NCI-H524 (cell line): ENCODE results near the gene GPR39.

Source experiments
- DNase-seq, 2 experiments: peaks; one replicate each; lab custom pipeline; 2025; lab: John Stamatoyannopoulos, UW

The GPR39 gene

DNA sequence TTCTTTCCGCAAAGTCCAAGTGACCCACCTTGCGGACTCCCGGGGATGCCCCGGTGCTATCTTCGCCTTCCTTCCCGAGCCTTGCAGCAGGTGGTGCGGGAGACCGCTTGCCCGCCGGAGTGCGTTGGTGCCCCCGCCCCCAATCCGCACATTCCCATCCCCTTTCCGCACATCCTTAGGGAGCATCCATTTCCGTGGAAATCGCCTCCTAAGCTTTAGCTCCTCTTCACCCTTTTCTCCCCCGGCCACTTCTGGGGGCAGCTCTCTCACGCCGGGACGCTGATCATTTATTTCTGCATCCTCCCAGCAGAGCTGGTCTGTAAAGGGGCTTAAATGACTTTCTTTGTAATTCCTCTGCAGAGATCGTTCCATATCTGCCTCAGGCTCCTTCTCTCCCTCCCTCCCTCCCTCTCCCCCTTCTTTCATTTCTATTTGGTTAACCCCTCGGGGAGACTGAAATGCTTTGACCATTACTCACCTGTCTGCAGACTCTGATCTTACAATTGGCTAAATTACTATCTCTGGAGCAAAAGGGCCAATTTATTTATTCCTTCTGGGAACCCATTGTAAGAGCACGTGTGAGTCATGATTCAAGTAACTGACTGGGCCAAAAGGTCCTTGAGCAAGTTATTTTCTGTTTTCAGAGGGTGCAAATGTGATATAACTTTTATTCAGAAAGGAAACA is 254.7 kb downstream of the GPR39 start:
- DNase-seq, result peak in 1 of 2 experiments; percentile 18

DNA sequence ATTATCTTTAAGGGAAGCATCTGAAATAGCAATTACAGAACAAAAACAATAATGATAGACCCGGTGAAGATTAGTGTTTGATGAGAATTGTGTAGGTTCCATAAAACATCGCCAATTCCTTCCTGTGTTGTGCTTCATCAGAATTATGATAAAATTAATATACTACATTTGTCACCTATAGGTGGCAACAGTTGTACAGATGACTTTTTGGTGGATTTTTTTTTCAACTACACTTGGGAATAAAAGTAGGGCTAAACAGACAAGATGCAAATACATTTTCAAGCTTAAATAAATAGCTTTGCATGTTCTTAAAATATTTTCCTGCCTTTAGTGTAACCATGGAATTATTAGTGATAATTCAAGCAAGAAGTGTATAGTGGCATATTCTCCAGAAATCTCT is 260.4 kb downstream of the GPR39 start:
- DNase-seq, result peak in 1 of 2 experiments; percentile 29

DNA sequence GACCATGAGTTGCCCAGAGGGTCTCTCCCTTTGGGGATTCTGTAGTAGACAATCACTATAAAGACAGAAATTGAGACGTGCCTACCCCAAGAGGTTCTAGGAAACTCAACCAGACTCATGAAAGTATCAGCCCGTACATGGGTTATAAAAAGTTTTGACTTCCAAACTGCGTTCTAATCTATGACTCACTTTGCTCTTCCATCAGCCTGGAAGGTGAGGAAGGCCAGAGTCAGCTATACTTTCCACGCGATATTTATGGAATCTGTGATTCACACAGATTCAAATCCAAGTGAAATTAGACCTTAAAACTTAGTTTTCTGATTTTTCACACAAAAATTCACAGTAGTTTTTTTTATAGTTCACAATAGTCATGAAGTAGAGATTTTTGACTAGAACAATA is 261.1 kb downstream of the GPR39 start:
- no peak for DNase-seq

DNA sequence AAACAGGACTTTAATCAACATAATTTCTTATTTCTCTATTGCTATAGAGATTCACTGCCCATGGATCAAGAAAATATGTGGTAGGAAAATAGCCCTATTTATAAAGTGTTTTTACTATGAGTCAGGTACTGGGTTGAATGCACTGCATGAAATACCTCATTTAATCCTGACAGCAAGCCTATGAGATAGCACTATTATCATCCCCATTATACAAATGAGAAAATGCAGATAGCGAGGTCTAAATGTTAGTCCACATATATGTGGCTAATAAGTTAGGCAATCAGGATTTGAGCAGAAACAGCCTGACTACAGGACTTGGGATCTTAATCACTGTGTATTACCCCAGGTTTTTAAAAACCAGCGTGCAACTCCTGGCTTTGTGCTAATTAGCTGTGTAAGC is 261.9 kb downstream of the GPR39 start:
- DNase-seq, result no peak

DNA sequence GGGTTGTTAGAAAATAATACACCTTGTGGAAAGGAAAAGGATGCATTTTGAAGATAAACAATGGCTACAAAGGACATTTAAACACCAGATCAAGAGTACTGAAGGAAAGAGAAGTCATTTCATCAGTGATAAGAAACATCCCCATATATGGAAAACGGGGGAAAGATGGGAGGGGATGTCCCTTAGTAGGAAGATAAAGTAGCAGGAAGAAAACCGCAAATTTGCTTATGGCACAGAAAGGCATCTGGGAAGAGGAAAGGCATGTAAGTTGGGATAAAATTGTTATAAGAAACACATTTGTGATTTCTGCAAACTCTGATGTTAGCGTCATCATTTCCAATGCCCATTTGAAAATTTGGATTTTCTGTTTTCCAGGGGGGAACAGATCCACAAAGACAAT is 263.9 kb downstream of the GPR39 start:
- no peak for DNase-seq

DNA sequence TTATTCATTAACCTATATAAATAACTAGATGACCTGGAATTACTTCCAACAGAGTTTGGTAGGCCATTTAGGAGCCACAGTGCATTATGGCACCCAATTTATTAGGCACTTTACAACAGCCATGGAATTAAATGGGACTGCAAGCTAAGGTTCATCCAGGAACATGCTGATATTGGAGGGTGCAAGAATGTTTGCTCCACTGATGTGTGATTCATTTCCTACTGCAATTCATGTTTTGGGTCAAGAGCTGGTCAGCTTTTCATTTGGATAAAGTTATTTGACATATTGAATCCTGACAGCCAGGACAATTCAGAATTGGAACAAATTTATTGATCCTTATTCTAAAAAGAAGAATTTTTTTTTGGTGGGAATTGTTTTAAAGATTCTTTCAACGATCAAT is 265.2 kb downstream of the GPR39 start:
- DNase-seq, result no peak

DNA sequence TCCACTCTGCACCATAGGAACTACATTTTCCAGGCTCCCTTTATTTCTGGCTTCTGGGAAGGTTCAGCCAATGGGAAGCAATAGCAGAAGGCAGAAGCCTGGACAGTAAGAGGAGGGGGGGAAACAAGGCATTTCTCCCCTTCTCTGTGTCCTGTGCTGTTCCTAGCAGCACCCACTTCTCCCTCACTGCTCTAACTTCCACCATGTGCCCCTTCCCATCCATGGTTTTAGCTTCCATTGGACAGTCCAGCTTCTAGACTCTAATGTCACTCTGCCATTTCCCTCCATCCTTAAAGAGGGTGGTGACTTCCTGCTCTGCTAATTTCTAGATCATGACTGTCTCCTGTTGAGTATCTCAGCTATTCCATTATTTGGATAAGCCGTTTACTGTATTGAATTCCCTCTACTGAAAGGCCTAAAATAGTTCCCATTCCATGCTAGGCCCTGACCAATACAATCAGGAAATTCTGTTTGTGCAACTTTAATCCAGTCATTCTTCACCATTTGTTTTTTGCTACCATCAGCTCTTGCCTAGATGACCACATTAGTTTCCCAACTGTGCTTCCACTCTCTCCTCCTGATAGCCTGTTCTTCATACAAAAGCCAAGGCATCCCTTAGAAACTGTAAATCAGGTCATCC is 274.2 kb downstream of the GPR39 start:
- no peak for DNase-seq

DNA sequence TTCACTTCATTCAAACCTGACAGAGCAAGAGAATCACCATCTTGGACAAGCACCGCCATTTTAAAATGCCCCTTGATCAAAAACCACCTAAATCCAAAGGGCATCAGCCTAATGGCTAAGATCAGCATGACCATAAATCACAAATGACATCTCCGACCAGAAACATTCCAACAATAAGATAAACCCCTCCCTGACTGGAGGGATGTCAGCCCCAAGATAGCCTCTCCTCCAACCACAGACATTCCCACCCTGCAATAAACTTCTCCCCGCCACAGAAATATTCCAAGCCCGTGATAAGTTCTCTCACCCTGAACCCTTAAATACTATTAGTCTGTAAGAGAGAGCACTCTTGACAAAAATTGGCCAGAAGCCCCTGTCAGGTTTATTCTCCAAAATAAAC is 275.0 kb downstream of the GPR39 start:
- no peak for DNase-seq

DNA sequence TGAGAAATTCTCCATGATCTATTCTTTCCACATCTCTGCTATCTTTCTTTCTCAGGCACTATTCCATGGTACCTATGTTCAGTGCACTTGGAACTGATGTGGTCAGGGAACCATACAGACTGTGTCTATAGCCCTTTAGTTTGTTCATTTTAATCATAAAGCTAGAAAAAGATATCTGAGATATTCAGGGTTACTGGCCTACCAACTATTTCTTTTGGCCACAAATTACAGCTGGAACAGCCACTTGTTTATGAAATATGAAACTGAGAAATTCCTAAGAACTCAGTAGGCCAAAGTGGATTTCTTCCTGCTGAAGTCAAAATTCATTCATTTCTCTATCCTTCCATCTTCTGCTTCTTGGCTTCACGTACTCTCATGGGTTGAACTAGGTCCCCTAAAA is 276.2 kb downstream of the GPR39 start:
- DNase-seq, result no peak
